Cardiac muscle cell (in vitro differentiated cells and primary cell): ENCODE data around the gene HRH3. TPM values are rescaled to one million over a fixed set of nuclear protein-coding genes. Genes with fewer than 3 reads are reported as not detected.

ENCODE experiments used
- DNase-seq, 2 donors: peaks; one replicate each; pipeline versions ENCODE4 v3.0.0 to v3.0.0-alpha.2; 2010 to 2017; ENCODE audit warnings: low read depth in 1 of 2, low spot score in 1 of 2
- H3K27ac ChIP-seq: fragments of 200-600 bp; sonication (generic); 2 replicates; pipeline ENCODE4 v1.5.1; 2016
- H3K27me3 ChIP-seq: fragments of 200-600 bp; sonication (generic); 2 replicates; pipeline ENCODE4 v1.6.0; 2016; ENCODE audit warnings: control low read depth
- H3K36me3 ChIP-seq: fragments of 200-600 bp; sonication (generic); 2 replicates; pipeline ENCODE4 v1.5.1; 2016; ENCODE audit warnings: control low read depth
- H3K4me1 ChIP-seq: fragments of 200-600 bp; sonication (generic); 2 replicates; pipeline ENCODE4 v1.8.1; 2017; ENCODE audit warnings: low read depth, mild to moderate bottlenecking, mixed run types
- H3K4me3 ChIP-seq: fragments of 200-600 bp; sonication (generic); 2 replicates; pipeline ENCODE4 v1.5.1; 2016; ENCODE audit warnings: mild to moderate bottlenecking
- H3K9me3 ChIP-seq: fragments of 200-600 bp; sonication (generic); 2 replicates; pipeline ENCODE4 v1.5.1; 2017; ENCODE audit warnings: low read depth, mild to moderate bottlenecking, control low read depth
- polyA plus RNA-seq: library from polyadenylated mRNA; unstranded; fragments of >200 nt; fragmentation: Nextera tagmentation; extraction: Ambion mirVana; gene quantifications from 2 replicates; pipeline ENCODE4 v1.2.1, GENCODE V29; 2016
- total RNA-seq: library from RNA; depleted of rRNA; stranded (reverse); fragments of >200 nt; gene quantifications from 2 replicates; pipeline ENCODE4 v1.2.3, GENCODE V29; 2016
- TF ChIP-seq, protein P1 (sequence below): IDR thresholded peaks from 2 replicates; pipeline ENCODE4 v1.5.1; 2012; ENCODE audit warnings: low read depth, mild to moderate bottlenecking, low read length

HRH3 gene
- total and polyA plus RNA-seq, 2 experiments from 2014 or later = not detected

DNA sequence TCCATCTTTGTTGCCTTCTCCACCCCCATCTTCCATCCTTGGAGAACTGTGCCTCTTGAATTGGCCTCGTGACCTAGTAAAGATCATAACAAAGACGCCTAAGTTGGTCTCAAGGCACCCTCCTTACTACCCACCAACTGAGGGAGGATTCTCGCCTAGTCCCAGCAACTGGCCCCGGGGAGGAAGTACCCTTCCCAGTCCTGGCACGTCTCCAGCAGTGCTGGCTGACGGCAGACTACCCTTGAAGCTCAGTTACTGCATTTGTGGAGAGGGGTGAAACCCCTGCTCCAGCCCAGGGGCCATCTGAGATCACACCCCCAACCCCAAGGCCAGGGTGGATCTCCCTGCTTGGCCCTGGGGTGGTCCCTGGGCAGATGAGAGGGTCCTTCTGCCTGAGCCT is 16.1 kb upstream of the HRH3 start:
- H3K36me3 ChIP-seq = no peaks in the 10 kb centered on the region
- no peak for DNase-seq
- TF ChIP-seq, protein P1, sequence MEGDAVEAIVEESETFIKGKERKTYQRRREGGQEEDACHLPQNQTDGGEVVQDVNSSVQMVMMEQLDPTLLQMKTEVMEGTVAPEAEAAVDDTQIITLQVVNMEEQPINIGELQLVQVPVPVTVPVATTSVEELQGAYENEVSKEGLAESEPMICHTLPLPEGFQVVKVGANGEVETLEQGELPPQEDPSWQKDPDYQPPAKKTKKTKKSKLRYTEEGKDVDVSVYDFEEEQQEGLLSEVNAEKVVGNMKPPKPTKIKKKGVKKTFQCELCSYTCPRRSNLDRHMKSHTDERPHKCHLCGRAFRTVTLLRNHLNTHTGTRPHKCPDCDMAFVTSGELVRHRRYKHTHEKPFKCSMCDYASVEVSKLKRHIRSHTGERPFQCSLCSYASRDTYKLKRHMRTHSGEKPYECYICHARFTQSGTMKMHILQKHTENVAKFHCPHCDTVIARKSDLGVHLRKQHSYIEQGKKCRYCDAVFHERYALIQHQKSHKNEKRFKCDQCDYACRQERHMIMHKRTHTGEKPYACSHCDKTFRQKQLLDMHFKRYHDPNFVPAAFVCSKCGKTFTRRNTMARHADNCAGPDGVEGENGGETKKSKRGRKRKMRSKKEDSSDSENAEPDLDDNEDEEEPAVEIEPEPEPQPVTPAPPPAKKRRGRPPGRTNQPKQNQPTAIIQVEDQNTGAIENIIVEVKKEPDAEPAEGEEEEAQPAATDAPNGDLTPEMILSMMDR = no peak
- no peaks in the 10 kb centered on the region for H3K9me3 ChIP-seq
- H3K4me1 ChIP-seq = peaks cover 15% of the 10 kb centered on the region
- H3K27me3 ChIP-seq = no peaks in the 10 kb centered on the region
- no peak overlapping the region for H3K27ac ChIP-seq
- H3K4me3 ChIP-seq = no peak overlapping the region

DNA sequence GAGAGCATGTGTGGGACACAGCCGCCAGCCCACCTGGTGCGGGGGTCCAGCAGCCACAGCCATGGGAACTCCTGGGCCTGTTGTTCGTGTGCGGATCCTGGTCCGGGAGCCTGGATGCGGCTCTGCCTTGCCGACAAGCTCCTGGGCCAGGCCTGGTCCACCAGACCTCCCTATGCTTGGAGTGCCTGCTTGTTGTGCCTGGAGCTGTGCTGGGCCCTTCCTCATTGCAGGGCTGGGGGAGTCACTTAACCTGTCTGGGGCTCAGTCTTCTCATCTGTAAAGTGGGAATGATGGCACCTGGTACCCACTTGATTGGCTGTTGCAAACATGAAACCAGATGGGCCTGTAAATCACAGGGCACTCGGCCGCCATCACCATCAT is 15.7 kb upstream of the HRH3 start:
- no peaks in the 10 kb centered on the region for H3K36me3 ChIP-seq
- H3K27ac ChIP-seq = no peak overlapping the region
- TF ChIP-seq, protein P1 = no peak
- DNase-seq = no peak
- H3K4me1 ChIP-seq = peaks cover 15% of the 10 kb centered on the region
- no peaks in the 10 kb centered on the region for H3K9me3 ChIP-seq
- H3K4me3 ChIP-seq = no peak overlapping the region
- H3K27me3 ChIP-seq = no peaks in the 10 kb centered on the region

DNA sequence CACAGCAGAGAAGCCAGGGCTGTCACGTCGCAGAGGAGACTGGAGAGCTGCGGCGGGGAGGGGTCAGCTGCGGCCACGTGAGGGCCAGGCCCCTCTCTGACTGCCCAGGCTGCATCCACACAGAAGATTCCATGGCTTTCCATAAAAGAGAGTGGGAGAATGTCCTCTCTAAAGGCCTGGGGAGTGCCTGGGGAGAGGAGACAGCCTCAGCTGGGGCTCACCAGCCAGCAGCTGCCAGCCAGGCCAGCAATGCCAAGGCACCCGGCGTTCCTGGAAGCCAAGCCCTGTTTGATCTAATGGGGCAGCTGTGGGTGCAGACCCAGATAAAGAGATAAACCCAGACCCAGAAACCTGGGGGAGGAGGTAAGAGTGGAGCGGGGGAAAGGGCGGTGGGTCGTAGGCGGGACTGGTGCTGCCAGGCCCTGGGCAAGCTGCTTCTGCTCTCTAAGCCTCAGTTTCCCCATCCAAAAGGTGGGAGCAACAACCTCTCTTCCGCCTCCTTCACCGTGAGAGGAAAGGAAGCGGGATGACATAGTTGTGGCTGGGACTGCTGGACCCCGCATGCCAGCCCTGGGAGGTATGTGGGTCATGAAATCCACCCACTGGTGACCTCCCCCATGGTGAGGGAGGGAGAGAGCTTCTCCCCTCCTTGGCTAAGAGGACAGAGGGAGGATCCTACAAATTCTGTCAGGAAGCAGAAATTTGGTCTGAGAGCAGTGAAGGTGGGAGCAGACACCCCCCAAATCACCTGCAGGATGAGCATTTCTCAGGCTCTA is 15.1 kb upstream of the HRH3 start:
- Histone ChIP-seq H3K27me3 (no peaks in the 10 kb centered on the region), H3K4me1 (peaks cover 15% of the 10 kb centered on the region), H3K4me3 (no peak overlapping the region), H3K36me3 (no peaks in the 10 kb centered on the region), H3K9me3 (no peaks in the 10 kb centered on the region), H3K27ac (peak overlapping the region; percentile 74)
- TF ChIP-seq, protein P1 = no peak
- DNase-seq = peak in 1 of 2 donors; percentile 36

DNA sequence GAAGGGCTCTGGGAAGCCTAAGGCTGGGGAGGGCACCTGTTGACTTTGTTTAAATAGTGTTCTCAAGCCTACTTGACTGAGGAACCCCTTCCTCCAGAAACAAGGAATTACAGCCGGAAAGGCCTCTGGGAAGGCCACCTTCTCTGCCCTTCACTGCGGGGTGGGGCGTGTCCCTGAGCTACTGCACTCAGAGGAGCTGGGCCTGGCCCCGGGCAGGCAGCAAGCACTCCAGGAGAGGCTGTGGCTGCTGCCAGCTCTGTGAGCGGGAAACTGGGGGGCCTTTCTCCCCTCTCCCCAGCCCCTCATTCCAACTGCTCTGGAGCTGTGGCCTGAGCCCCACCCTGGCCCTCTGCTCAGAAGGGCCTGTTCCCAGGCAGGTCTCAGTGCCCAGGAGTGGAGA is 14.3 kb upstream of the HRH3 start:
- Histone ChIP-seq H3K4me1 (peaks cover 15% of the 10 kb centered on the region), H3K9me3 (no peaks in the 10 kb centered on the region), H3K27ac (peak overlapping the region; percentile 74), H3K27me3 (no peaks in the 10 kb centered on the region), H3K4me3 (no peak overlapping the region), H3K36me3 (no peaks in the 10 kb centered on the region)
- TF ChIP-seq, protein P1 = no peak
- peak in 1 of 2 donors; percentile 23 for DNase-seq

DNA sequence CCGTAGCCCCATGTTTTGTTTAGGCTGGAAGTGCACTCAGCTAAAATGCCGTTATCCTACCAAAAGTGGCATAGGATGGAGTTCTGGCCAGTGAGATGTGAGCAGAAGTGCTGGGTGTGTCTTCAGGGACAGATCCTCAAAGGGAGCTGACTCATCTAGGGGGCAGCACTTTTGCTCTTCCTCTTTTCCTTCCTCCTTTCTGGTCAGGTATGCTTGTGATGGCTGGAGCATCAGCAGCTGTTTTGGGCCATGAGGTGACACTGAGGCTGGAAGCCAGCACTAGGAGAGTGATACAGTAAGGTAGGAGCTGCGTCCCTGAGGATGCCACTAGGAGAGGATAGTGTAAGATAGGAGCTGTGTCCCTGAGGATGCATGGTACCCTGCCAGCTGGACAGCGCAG is 13.6 kb upstream of the HRH3 start:
- TF ChIP-seq, protein P1 = no peak
- Histone ChIP-seq H3K27ac (no peak overlapping the region), H3K36me3 (no peaks in the 10 kb centered on the region), H3K4me3 (no peak overlapping the region), H3K4me1 (peaks cover 15% of the 10 kb centered on the region), H3K9me3 (no peaks in the 10 kb centered on the region), H3K27me3 (no peaks in the 10 kb centered on the region)
- no peak for DNase-seq
